Pancreas (tissue), 10 donors: Measurements from ENCODE around the gene CMYA5. TPM values are rescaled to one million over a fixed set of nuclear protein-coding genes. Genes with fewer than 3 reads are reported as not detected.

Experiments
- ATAC-seq, 4 donors: fragments of 200-7000 bp; cut with Tn5 transposase; one replicate each; pipeline versions ENCODE4 v1.8.0 to v1.9.1; 2020; ENCODE audit warnings: mild to moderate bottlenecking in 4 of 4, moderate library complexity in 4 of 4
- DNase-seq, 6 donors: peaks; one replicate each; pipeline ENCODE4 v3.0.0-alpha.2; 2020
- FAIRE-seq: peaks from 2 replicates; lab custom pipeline; 2012; peaks lifted over from hg19 to GRCh38; lab: Jason Lieb, UNC
- H3K27ac ChIP-seq, 4 donors: fragments of 200-600 bp; sonication (generic); 1 replicate in 3 of 4; 2 replicates in 1 of 4; pipeline versions ENCODE4 v1.5.0 to v1.8.0; 2020
- H3K27me3 ChIP-seq, 4 donors: fragments of 200-600 bp; one replicate each; pipeline ENCODE4 v1.8.0; 2021
- H3K36me3 ChIP-seq, 3 donors: fragments of 200-600 bp; sonication (generic) in 1 of 3; one replicate each; pipeline versions ENCODE4 v1.5.0 to v1.8.0; 2020 to 2021
- H3K4me1 ChIP-seq, 3 donors: fragments of 200-600 bp; one replicate each; pipeline ENCODE4 v1.8.0; 2021
- H3K4me3 ChIP-seq, 4 donors: fragments of 200-600 bp; sonication (generic) in 2 of 4; one replicate each; pipeline versions ENCODE4 v1.5.0 to v1.8.0; 2020 to 2021
- H3K9me3 ChIP-seq, 4 donors: fragments of 200-600 bp; one replicate each; pipeline ENCODE4 v1.8.0; 2021
- WGBS, 2 donors: extraction: QIAGEN DNeasy Blood & Tissue Kit; methylation state at CpG; one replicate each; pipeline ENCODE4 v1.1.7; 2013; 5-methylcytosine and 5-hydroxymethylcytosine counted together
- intact Hi-C, 3 donors: fragments of 100-400 bp; cut with DNase I; formaldehyde crosslinking; loops; one replicate each; pipeline versions ENCODE4 v1.11.1 to v1.14.2; 2022
- polyA plus RNA-seq, 2 donors: library from polyadenylated mRNA; stranded (reverse); fragments of 200-250 nt; gene quantifications; one replicate each; pipeline ENCODE4 v1.2.3, GENCODE V29; 2013
- total RNA-seq, 6 donors: library from RNA; stranded (reverse); fragmentation: NEBNext Ultra II Directional in 4 of 6; extraction: Animal tissue kit (Norgen Biotek cat#: 25700) in 4 of 6; gene quantifications; one replicate each; pipeline versions ENCODE4 v1.2.1 to v1.2.4, GENCODE V29; 2021 to 2023
- TF ChIP-seq, protein P1 (sequence below), 4 donors: fragments of 200-600 bp; sonication (generic) in 3 of 4; IDR thresholded peaks; one replicate each; pipeline versions ENCODE4 v1.5.0 to v1.8.0; 2021; ENCODE audit warnings: antibody characterized with exemption in 4 of 4
- donor health status: healthy with polysubstance abuse.
- donor health status: DM: no; HTN: no; CAD: no; lungs with moderate emphysema.
- donor health status: DM: no; HTN: no; CAD: no.
- donor health status: control.
- donor health status: control.
- donor health status: Bipolar disorder and iron deficiency.
- donor health status: DM: yes; HTN: yes; CAD: no.
- donor health status: DM: no; HTN: no; CAD: no.
- donor health status: DM: no; HTN: no; CAD: no.
- donor health status: DM: yes; HTN: yes; CAD: no.

Gene CMYA5
- total and polyA plus RNA-seq, 8 donors: 0.09 to 0.84 (median 0.39) TPM

GRCh38 chr5:79716839-79717238 lies 27.2 kb downstream of the CMYA5 start:
- no peaks in the 10 kb centered on the region for H3K4me1 ChIP-seq
- ATAC-seq: no peak
- WGBS, 2 donors: 37 to 84% methylated on average over 1 of the region's 1 CpG
- intact Hi-C loops: no loop called here
- H3K27me3 ChIP-seq: no peaks in the 10 kb centered on the region
- H3K27ac ChIP-seq: no peak overlapping the region
- no peak for DNase-seq
- H3K9me3 ChIP-seq: no peaks in the 10 kb centered on the region
- no peak overlapping the region for H3K4me3 ChIP-seq
- H3K36me3 ChIP-seq: no peaks in the 10 kb centered on the region
- no peak for FAIRE-seq
- TF ChIP-seq, protein P1, sequence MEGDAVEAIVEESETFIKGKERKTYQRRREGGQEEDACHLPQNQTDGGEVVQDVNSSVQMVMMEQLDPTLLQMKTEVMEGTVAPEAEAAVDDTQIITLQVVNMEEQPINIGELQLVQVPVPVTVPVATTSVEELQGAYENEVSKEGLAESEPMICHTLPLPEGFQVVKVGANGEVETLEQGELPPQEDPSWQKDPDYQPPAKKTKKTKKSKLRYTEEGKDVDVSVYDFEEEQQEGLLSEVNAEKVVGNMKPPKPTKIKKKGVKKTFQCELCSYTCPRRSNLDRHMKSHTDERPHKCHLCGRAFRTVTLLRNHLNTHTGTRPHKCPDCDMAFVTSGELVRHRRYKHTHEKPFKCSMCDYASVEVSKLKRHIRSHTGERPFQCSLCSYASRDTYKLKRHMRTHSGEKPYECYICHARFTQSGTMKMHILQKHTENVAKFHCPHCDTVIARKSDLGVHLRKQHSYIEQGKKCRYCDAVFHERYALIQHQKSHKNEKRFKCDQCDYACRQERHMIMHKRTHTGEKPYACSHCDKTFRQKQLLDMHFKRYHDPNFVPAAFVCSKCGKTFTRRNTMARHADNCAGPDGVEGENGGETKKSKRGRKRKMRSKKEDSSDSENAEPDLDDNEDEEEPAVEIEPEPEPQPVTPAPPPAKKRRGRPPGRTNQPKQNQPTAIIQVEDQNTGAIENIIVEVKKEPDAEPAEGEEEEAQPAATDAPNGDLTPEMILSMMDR (IDR thresholded peaks at IDR 0.05): no peak

DNA sequence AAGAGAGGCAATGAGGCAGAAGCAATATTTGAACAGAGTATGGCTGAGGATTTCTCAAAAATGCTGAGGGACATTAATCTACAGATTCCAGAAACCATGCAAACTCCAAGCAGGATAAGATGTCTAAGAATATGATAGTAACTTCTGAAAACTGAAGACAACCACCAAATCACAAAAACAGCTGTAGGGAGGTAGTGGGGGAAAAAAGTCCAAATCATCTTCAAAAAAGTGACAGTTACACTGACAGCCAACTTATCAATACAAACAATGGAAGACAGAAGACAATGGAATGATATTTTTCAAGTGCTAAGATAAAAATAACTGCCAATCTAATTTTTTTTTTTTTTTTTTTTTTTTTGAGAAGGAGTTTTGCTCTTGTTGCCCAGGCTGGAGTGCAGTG lies 30.5 kb downstream of the CMYA5 start:
- no peaks in the 10 kb centered on the region for H3K4me1 ChIP-seq
- no peak overlapping the region for H3K4me3 ChIP-seq
- ATAC-seq: no peak
- H3K27ac ChIP-seq: no peak overlapping the region
- no peak for DNase-seq
- intact Hi-C loops: no loop called here
- no peaks in the 10 kb centered on the region for H3K9me3 ChIP-seq
- no peaks in the 10 kb centered on the region for H3K36me3 ChIP-seq
- TF ChIP-seq, protein P1 (IDR thresholded peaks at IDR 0.05): no peak
- no peak for FAIRE-seq
- H3K27me3 ChIP-seq: no peaks in the 10 kb centered on the region

GRCh38 chr5:79727451-79728355 lies 38.1 kb downstream of the CMYA5 start:
- Histone ChIP-seq H3K36me3 (no peaks in the 10 kb centered on the region), H3K27ac (no peak overlapping the region), H3K4me1 (no peaks in the 10 kb centered on the region), H3K9me3 (no peaks in the 10 kb centered on the region), H3K4me3 (no peak overlapping the region), H3K27me3 (no peaks in the 10 kb centered on the region)
- DNase-seq (no peak), ATAC-seq (no peak), FAIRE-seq (no peak)
- WGBS, 2 donors: 90 to 94% methylated on average over 14 of the region's 14 CpGs
- TF ChIP-seq, protein P1 (IDR thresholded peaks at IDR 0.05): no peak
- intact Hi-C loops: no loop called here

DNA sequence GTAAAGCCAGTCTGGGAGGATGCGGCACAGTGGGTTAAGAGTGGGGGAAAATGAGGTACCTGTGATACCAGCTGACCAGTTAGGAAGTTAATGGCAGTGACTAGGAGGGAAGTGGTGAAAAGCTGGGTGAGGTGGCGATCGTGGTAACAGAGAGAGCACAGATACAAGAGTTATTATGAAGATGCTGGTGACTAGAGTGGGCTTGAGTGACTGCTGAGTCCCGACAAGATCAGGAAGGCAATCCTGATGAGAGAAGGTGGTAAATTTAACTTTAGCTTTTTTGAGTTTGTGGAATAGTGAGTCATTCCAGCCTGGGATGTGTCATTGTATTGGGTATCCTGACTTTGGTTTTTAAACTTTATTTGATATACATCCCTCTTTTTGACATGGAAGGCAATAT lies 38.8 kb downstream of the CMYA5 start:
- no peaks in the 10 kb centered on the region for H3K36me3 ChIP-seq
- intact Hi-C loops: no loop called here
- TF ChIP-seq, protein P1 (IDR thresholded peaks at IDR 0.05): no peak
- no peaks in the 10 kb centered on the region for H3K4me1 ChIP-seq
- no peak for DNase-seq
- WGBS, 2 donors: 86 to 88% methylated on average over 4 of the region's 4 CpGs
- ATAC-seq: no peak
- FAIRE-seq: no peak
- no peak overlapping the region for H3K4me3 ChIP-seq
- no peak overlapping the region for H3K27ac ChIP-seq
- no peaks in the 10 kb centered on the region for H3K9me3 ChIP-seq
- no peaks in the 10 kb centered on the region for H3K27me3 ChIP-seq

GRCh38 chr5:79729679-79730078 lies 40.0 kb downstream of the CMYA5 start:
- intact Hi-C loops: no loop called here
- TF ChIP-seq, protein P1 (IDR thresholded peaks at IDR 0.05): no peak
- DNase-seq: no peak
- no peak for ATAC-seq
- H3K4me3 ChIP-seq: no peak overlapping the region
- H3K36me3 ChIP-seq: no peaks in the 10 kb centered on the region
- no peak overlapping the region for H3K27ac ChIP-seq
- H3K27me3 ChIP-seq: no peaks in the 10 kb centered on the region
- H3K9me3 ChIP-seq: no peaks in the 10 kb centered on the region
- FAIRE-seq: no peak
- H3K4me1 ChIP-seq: no peaks in the 10 kb centered on the region
- whole genome bisulfite sequencing, 2 donors: 86 to 88% methylated on average over 2 of the region's 2 CpGs
